NCI-H2227 treated with DMSO at 0.1 percent for 48 hours (cell line): Measurements from ENCODE around the gene SERINC5.

Experiments used
- DNase-seq: peaks from one replicate; lab custom pipeline; 2025; lab: John Stamatoyannopoulos, UW

SERINC5 gene

DNA sequence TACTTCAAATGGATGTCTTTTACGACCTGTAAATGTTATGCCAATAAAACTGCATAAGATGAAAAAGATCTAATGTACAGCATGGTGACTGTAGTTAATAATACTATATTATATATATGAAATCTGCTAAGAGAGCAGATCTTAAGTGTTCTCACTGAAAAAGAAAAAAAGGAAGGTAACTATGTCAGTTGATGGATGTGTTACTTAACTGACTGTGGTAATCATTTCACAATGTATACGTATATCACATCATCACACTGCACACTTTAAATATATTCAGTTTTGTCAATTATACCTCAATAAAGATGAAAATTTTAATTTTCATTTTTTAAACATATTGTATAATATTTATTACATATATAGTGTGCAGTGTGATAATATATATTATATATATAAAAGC is 188.8 kb downstream of the SERINC5 start:
- no peak for DNase-seq

DNA sequence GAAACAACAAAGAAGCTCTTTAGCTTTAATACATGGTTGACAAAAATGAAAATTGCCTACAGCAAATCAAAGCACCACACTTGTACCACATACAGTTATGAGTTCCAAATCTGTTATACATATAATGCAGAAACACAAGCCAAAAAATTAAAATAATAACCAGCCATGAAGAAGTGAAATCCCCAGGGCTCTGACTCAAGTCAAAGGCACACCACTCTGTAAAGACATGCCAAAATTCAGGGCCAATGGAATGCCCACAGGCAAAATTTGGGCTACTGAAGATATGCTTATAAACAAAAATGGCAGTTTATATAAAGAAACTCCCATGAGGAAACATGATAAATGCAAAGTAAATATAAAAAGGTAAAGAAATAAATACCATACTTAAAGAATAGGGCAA is 191.7 kb downstream of the SERINC5 start:
- DNase-seq: no peak
